ENCODE data around the gene NCOA1. TPM values are rescaled to one million over a fixed set of nuclear protein-coding genes. Genes with fewer than 3 reads are reported as not detected.
A peak's percentile ranks its signal among the peaks of the same experiment; 100 is the strongest.
"Not testable (repeated sequence)": the region's sequence is repeated elsewhere in the genome, so short reads cannot be mapped to it uniquely, and the experiment has no call there.

Gene NCOA1
- total and polyA plus RNA-seq, 2 experiments from 2014 or later = 6.7 to 9.1 TPM

GRCh38 chr2:24478243-24478642 lies 12.8 kb upstream of the NCOA1 start:
- no peaks in the 10 kb centered on the region for H3K36me3 ChIP-seq
- no peak for DNase-seq (ENCODE audit: low read depth in 1 of 2, low spot score in 1 of 2)
- H3K4me3 ChIP-seq = no peak overlapping the region
- H3K9me3 ChIP-seq (ENCODE audit: low read depth) = no peaks in the 10 kb centered on the region
- H3K27ac ChIP-seq = no peak overlapping the region
- no peaks in the 10 kb centered on the region for H3K4me1 ChIP-seq (ENCODE audit: low read depth)
- H3K27me3 ChIP-seq = peaks cover 60% of the 10 kb centered on the region
- no peak for TF ChIP-seq CTCF (IDR thresholded peaks at IDR 0.05; ENCODE audit: low read depth, low read length)

- Histone ChIP-seq H3K36me3 (no peaks in the 10 kb centered on the region), H3K27me3 (peaks cover 75% of the 10 kb centered on the region), H3K4me1 (ENCODE audit: low read depth) (no peaks in the 10 kb centered on the region), H3K27ac (no peak overlapping the region), H3K9me3 (ENCODE audit: low read depth) (no peaks in the 10 kb centered on the region), H3K4me3 (no peak overlapping the region)
- no peak for DNase-seq (ENCODE audit: low read depth in 1 of 2, low spot score in 1 of 2)
- no peak for TF ChIP-seq CTCF (IDR thresholded peaks at IDR 0.05; ENCODE audit: low read depth, low read length)
Observed at GRCh38 chr2:24480245-24480644, 10.8 kb upstream of the NCOA1 start.

- H3K36me3 ChIP-seq = no peaks in the 10 kb centered on the region
- H3K27ac ChIP-seq = no peak overlapping the region
- no peak overlapping the region for H3K4me3 ChIP-seq
- H3K4me1 ChIP-seq (ENCODE audit: low read depth) = no peaks in the 10 kb centered on the region
- H3K9me3 ChIP-seq (ENCODE audit: low read depth) = no peaks in the 10 kb centered on the region
- peaks cover 84% of the 10 kb centered on the region for H3K27me3 ChIP-seq
- no peak for DNase-seq (ENCODE audit: low read depth in 1 of 2, low spot score in 1 of 2)
- TF ChIP-seq CTCF (IDR thresholded peaks at IDR 0.05; ENCODE audit: low read depth, low read length) = no peak
Observed at GRCh38 chr2:24482251-24482971, 8.6 kb upstream of the NCOA1 start.

GRCh38 chr2:24482972-24483300 lies 8.1 kb upstream of the NCOA1 start:
- peak in 1 of 2 donors; percentile 8 for DNase-seq (ENCODE audit: low read depth in 1 of 2, low spot score in 1 of 2)
- Histone ChIP-seq H3K27ac (no peak overlapping the region), H3K9me3 (ENCODE audit: low read depth) (no peaks in the 10 kb centered on the region), H3K4me1 (ENCODE audit: low read depth) (no peaks in the 10 kb centered on the region), H3K27me3 (peaks cover 84% of the 10 kb centered on the region), H3K4me3 (no peak overlapping the region), H3K36me3 (no peaks in the 10 kb centered on the region)
- no peak for TF ChIP-seq CTCF (IDR thresholded peaks at IDR 0.05; ENCODE audit: low read depth, low read length)

GRCh38 chr2:24484677-24485076 lies 6.4 kb upstream of the NCOA1 start:
- not testable (repeated sequence) for H3K27ac ChIP-seq; H3K36me3 ChIP-seq; H3K4me3 ChIP-seq; DNase-seq (ENCODE audit: low read depth in 1 of 2, low spot score in 1 of 2); H3K4me1 ChIP-seq (ENCODE audit: low read depth); H3K9me3 ChIP-seq (ENCODE audit: low read depth)
- H3K27me3 ChIP-seq = peaks cover 80% of the 10 kb centered on the region

- no peaks in the 10 kb centered on the region for H3K36me3 ChIP-seq
- no peak overlapping the region for H3K4me3 ChIP-seq
- peaks cover 6% of the 10 kb centered on the region for H3K4me1 ChIP-seq (ENCODE audit: low read depth)
- no peak for DNase-seq (ENCODE audit: low read depth in 1 of 2, low spot score in 1 of 2)
- peaks cover 80% of the 10 kb centered on the region for H3K27me3 ChIP-seq
- TF ChIP-seq CTCF (IDR thresholded peaks at IDR 0.05; ENCODE audit: low read depth, low read length) = no peak
- no peak overlapping the region for H3K27ac ChIP-seq
- H3K9me3 ChIP-seq (ENCODE audit: low read depth) = no peaks in the 10 kb centered on the region
Observed at GRCh38 chr2:24485197-24485596, 5.9 kb upstream of the NCOA1 start.

Data from cardiac muscle cell (in vitro differentiated cells and primary cell).